Astrocyte (in vitro differentiated cells and primary cell): Measurements from ENCODE around the gene UNC93B1. TPM values are rescaled to one million over a fixed set of nuclear protein-coding genes. Genes with fewer than 3 reads are reported as not detected.

Source experiments
- DNase-seq: peaks from one replicate; pipeline ENCODE4 v3.0.0-alpha.2; 2010; ENCODE audit warnings: low read depth
- FAIRE-seq: peaks from 2 replicates; lab custom pipeline; 2011; peaks lifted over from hg19 to GRCh38; lab: Jason Lieb, UNC
- H2AFZ ChIP-seq: 2 replicates; pipeline ENCODE4 v1.6.0; 2012; ENCODE audit warnings: low read depth, low read length, inconsistent platforms
- H3K27ac ChIP-seq: 2 replicates; pipeline ENCODE4 v1.5.1; 2011; ENCODE audit warnings: low read depth, low read length, inconsistent platforms
- H3K27me3 ChIP-seq: 2 replicates; pipeline ENCODE4 v1.6.0; 2011; ENCODE audit warnings: low read length, inconsistent platforms; ENCODE audit not compliant: insufficient read depth
- H3K36me3 ChIP-seq: 2 replicates; pipeline ENCODE4 v1.5.1; 2011; ENCODE audit warnings: low read length, inconsistent platforms; ENCODE audit not compliant: insufficient read depth
- H3K4me1 ChIP-seq: 2 replicates; pipeline ENCODE4 v1.5.1; 2011; ENCODE audit warnings: low read length, inconsistent platforms; ENCODE audit not compliant: insufficient read depth
- H3K4me2 ChIP-seq: 2 replicates; pipeline ENCODE4 v1.6.0; 2012; ENCODE audit warnings: low read length, inconsistent platforms
- H3K4me3 ChIP-seq: 2 replicates; pipeline ENCODE4 v1.5.1; 2011; ENCODE audit warnings: low read depth, mild to moderate bottlenecking, low read length, inconsistent platforms; ENCODE audit not compliant: insufficient read depth
- H3K79me2 ChIP-seq: 2 replicates; pipeline ENCODE4 v1.6.0; 2012; ENCODE audit warnings: mild to moderate bottlenecking, low read length, inconsistent platforms; ENCODE audit not compliant: insufficient read depth
- H3K9ac ChIP-seq: 2 replicates; pipeline ENCODE4 v1.6.0; 2012; ENCODE audit warnings: mild to moderate bottlenecking, low read length, inconsistent platforms
- H3K9me3 ChIP-seq: 2 replicates; pipeline ENCODE4 v1.5.1; 2012; ENCODE audit warnings: low read depth, mild to moderate bottlenecking, low read length, inconsistent platforms; ENCODE audit not compliant: insufficient read depth
- H4K20me1 ChIP-seq: 2 replicates; pipeline ENCODE4 v1.6.0; 2012; ENCODE audit warnings: low read length, inconsistent platforms; ENCODE audit not compliant: insufficient read depth
- H3K27ac Mint-ChIP-seq: one replicate; pipeline ENCODE4 v1.8.0; 2021; ENCODE audit warnings: mild to moderate bottlenecking, mixed read lengths; ENCODE audit not compliant: unreplicated experiment
- H3K27me3 Mint-ChIP-seq: one replicate; pipeline ENCODE4 v1.8.0; 2021; ENCODE audit warnings: low read depth, mixed read lengths; ENCODE audit not compliant: unreplicated experiment
- H3K36me3 Mint-ChIP-seq: one replicate; pipeline ENCODE4 v1.8.0; 2021; ENCODE audit warnings: low read depth, mixed read lengths; ENCODE audit not compliant: unreplicated experiment
- H3K4me1 Mint-ChIP-seq: one replicate; pipeline ENCODE4 v1.8.0; 2021; ENCODE audit warnings: low read depth, mixed read lengths; ENCODE audit not compliant: unreplicated experiment
- H3K4me3 Mint-ChIP-seq: one replicate; pipeline ENCODE4 v1.8.0; 2021; ENCODE audit warnings: mild to moderate bottlenecking, moderate library complexity, mixed read lengths; ENCODE audit not compliant: unreplicated experiment
- H3K9me3 Mint-ChIP-seq: one replicate; pipeline ENCODE4 v1.8.0; 2021; ENCODE audit warnings: mild to moderate bottlenecking, mixed read lengths; ENCODE audit not compliant: unreplicated experiment
- CTCF ChIP-seq: IDR thresholded peaks from 2 replicates; pipeline ENCODE4 v1.5.1; 2011; ENCODE audit warnings: low read depth, mild to moderate bottlenecking, inconsistent platforms, low read length, moderate library complexity; ENCODE audit not compliant: insufficient read depth
- EZH2 ChIP-seq: IDR thresholded peaks from 2 replicates; pipeline ENCODE4 v1.6.1; 2012; ENCODE audit warnings: mild to moderate bottlenecking, low read length, inconsistent platforms; ENCODE audit not compliant: insufficient read depth
- total RNA-seq: library from RNA; stranded (reverse); gene quantifications from 2 replicates; pipeline ENCODE4 v1.2.1, GENCODE V29; 2021

UNC93B1 gene
- total RNA-seq, 1 donor from 2014 or later, result 37.3 TPM

- peak overlapping the region; percentile 88 for H3K4me2 ChIP-seq
- Mint-ChIP-seq H3K4me1 (peaks cover 6% of the 10 kb centered on the region), H3K9me3 (no peaks in the 10 kb centered on the region), H3K27ac (no peak overlapping the region), H3K36me3 (peaks cover 4% of the 10 kb centered on the region), H3K27me3 (no peaks in the 10 kb centered on the region), H3K4me3 (no peak overlapping the region)
- no peaks in the 10 kb centered on the region for H3K36me3 ChIP-seq
- peaks cover 44% of the 10 kb centered on the region for H3K79me2 ChIP-seq
- peak overlapping the region; percentile 55 for H3K4me3 ChIP-seq
- no peak for DNase-seq
- no peak for TF ChIP-seq EZH2
- no peak for TF ChIP-seq CTCF
- H3K9me3 ChIP-seq, result no peaks in the 10 kb centered on the region
- peaks cover 11% of the 10 kb centered on the region for H4K20me1 ChIP-seq
- peak overlapping the region; percentile 57 for H3K27ac ChIP-seq
- H3K27me3 ChIP-seq, result no peaks in the 10 kb centered on the region
- peaks cover 34% of the 10 kb centered on the region for H3K4me1 ChIP-seq
- H3K9ac ChIP-seq, result peak overlapping the region; percentile 75
- no peak for FAIRE-seq
- peak overlapping the region; percentile 68 for H2AFZ ChIP-seq
Measured at GRCh38 chr11:68038226-68038717, 34.4 kb upstream of the UNC93B1 start.

- H3K79me2 ChIP-seq, result peaks cover 49% of the 10 kb centered on the region
- Mint-ChIP-seq H3K36me3 (peaks cover 4% of the 10 kb centered on the region), H3K9me3 (no peaks in the 10 kb centered on the region), H3K4me1 (peaks cover 6% of the 10 kb centered on the region), H3K27ac (no peak overlapping the region), H3K4me3 (no peak overlapping the region), H3K27me3 (no peaks in the 10 kb centered on the region)
- H2AFZ ChIP-seq, result no peak overlapping the region
- no peaks in the 10 kb centered on the region for H3K9me3 ChIP-seq
- FAIRE-seq, result no peak
- H3K4me2 ChIP-seq, result no peak overlapping the region
- TF ChIP-seq EZH2 (no peak), CTCF (no peak)
- no peak overlapping the region for H3K9ac ChIP-seq
- peaks cover 5% of the 10 kb centered on the region for H4K20me1 ChIP-seq
- no peaks in the 10 kb centered on the region for H3K36me3 ChIP-seq
- no peak overlapping the region for H3K27ac ChIP-seq
- DNase-seq, result no peak
- H3K27me3 ChIP-seq, result no peaks in the 10 kb centered on the region
- no peak overlapping the region for H3K4me3 ChIP-seq
- peaks cover 30% of the 10 kb centered on the region for H3K4me1 ChIP-seq
Measured at GRCh38 chr11:68037411-68038225, 33.7 kb upstream of the UNC93B1 start.

- Mint-ChIP-seq H3K36me3 (peaks cover 4% of the 10 kb centered on the region), H3K4me1 (peaks cover 8% of the 10 kb centered on the region), H3K4me3 (no peak overlapping the region), H3K27ac (no peak overlapping the region), H3K27me3 (no peaks in the 10 kb centered on the region), H3K9me3 (no peaks in the 10 kb centered on the region)
- Histone ChIP-seq H3K27ac (no peak overlapping the region), H2AFZ (no peak overlapping the region), H3K27me3 (no peaks in the 10 kb centered on the region), H4K20me1 (peaks cover 4% of the 10 kb centered on the region), H3K79me2 (peaks cover 56% of the 10 kb centered on the region), H3K4me1 (peaks cover 34% of the 10 kb centered on the region), H3K9me3 (no peaks in the 10 kb centered on the region), H3K4me3 (no peak overlapping the region), H3K36me3 (no peaks in the 10 kb centered on the region), H3K9ac (no peak overlapping the region), H3K4me2 (no peak overlapping the region)
- DNase-seq (no peak), FAIRE-seq (no peak)
- no peak for TF ChIP-seq CTCF
- no peak for TF ChIP-seq EZH2
Measured at GRCh38 chr11:68036717-68037239, 32.9 kb upstream of the UNC93B1 start.
